SK-N-SH (cell line): ENCODE results near the gene SLC27A3. TPM values are rescaled to one million over a fixed set of nuclear protein-coding genes. Genes with fewer than 3 reads are reported as not detected.

ENCODE experiments used
- CTCF ChIA-PET: fragments of 300-600, 350-600 bp; formaldehyde crosslinking; extraction: SDS; loops from one replicate; lab custom pipeline; 2021; lab: Yijun Ruan, JAX
- POLR2A ChIA-PET: fragments of 350-600 bp; sonication (Branson Sonifier 250); formaldehyde crosslinking; extraction: SDS; loops from one replicate; lab custom pipeline; 2020; ENCODE audit warnings: antibody characterized with exemption, inconsistent platforms; lab: Yijun Ruan, JAX
- DNase-seq: peaks from one replicate; pipeline ENCODE4 v3.0.0; 2012
- H2AFZ ChIP-seq: fragments of 200-600 bp; sonication (generic); 2 replicates; pipeline ENCODE4 v1.8.1; 2016; ENCODE audit warnings: antibody characterized with exemption, mild to moderate bottlenecking, low read depth
- H3F3A ChIP-seq: fragments of 200-600 bp; sonication (generic); replicated peaks from 2 replicates; pipeline ENCODE3; 2016; ENCODE audit warnings: antibody characterized with exemption, mild to moderate bottlenecking; ENCODE audit not compliant: insufficient read depth
- H3K27ac ChIP-seq, 2 experiments: fragments of 200-500 bp in 1 of 2; fragments of 200-600 bp in 1 of 2; sonication (Bioruptor generic) in 1 of 2; sonication (generic), shearing (Covaris generic) in 1 of 2; 2 replicates each; pipeline versions ENCODE4 v1.5.1 to v1.6.1; 2014 to 2016; ENCODE audit warnings: low read depth in 2 of 2, inconsistent platforms in 1 of 2, low read length in 1 of 2, mild to moderate bottlenecking in 1 of 2, mixed read lengths in 1 of 2
- H3K27me3 ChIP-seq: fragments of 200-600 bp; sonication (generic), shearing (Covaris generic); 2 replicates; pipeline ENCODE4 v1.6.1; 2016; ENCODE audit warnings: mixed run types; ENCODE audit not compliant: insufficient read depth
- H3K36me3 ChIP-seq, 2 experiments: fragments of 200-500 bp in 1 of 2; fragments of 200-600 bp in 1 of 2; sonication (Bioruptor generic) in 1 of 2; sonication (generic) in 1 of 2; replicated peaks in 1 of 2; 2 replicates each; pipeline versions ENCODE3 to v1.5.1; 2014 to 2016; ENCODE audit warnings: low read length in 1 of 2, mild to moderate bottlenecking in 1 of 2; ENCODE audit not compliant: insufficient read depth in 2 of 2, control insufficient read depth in 1 of 2
- H3K4me1 ChIP-seq, 2 experiments: fragments of 200-500 bp in 1 of 2; fragments of 200-600 bp in 1 of 2; sonication (Bioruptor generic) in 1 of 2; sonication (generic), shearing (Covaris generic) in 1 of 2; 2 replicates each; pipeline versions ENCODE4 v1.5.1 to v1.6.1; 2014 to 2016; ENCODE audit warnings: low read depth in 1 of 2, low read length in 1 of 2, mixed run types in 1 of 2; ENCODE audit not compliant: insufficient read depth in 2 of 2, control insufficient read depth in 1 of 2
- H3K4me2 ChIP-seq: fragments of 200-600 bp; sonication (generic), shearing (Covaris generic); 2 replicates; pipeline ENCODE4 v1.6.1; 2017; ENCODE audit warnings: mixed run types
- H3K4me3 ChIP-seq, 2 experiments: fragments of 200-500 bp in 1 of 2; fragments of 200-600 bp in 1 of 2; sonication (Bioruptor generic) in 1 of 2; sonication (generic), shearing (Covaris generic) in 1 of 2; 2 replicates each; pipeline versions ENCODE4 v1.5.1 to v1.8.1; 2014 to 2016; ENCODE audit warnings: low read depth in 2 of 2, inconsistent platforms in 1 of 2, low read length in 1 of 2, mild to moderate bottlenecking in 1 of 2, mixed read lengths in 1 of 2, moderate library complexity in 1 of 2
- H3K79me2 ChIP-seq: fragments of 200-600 bp; sonication (generic); 2 replicates; pipeline ENCODE4 v1.8.1; 2017; ENCODE audit warnings: mild to moderate bottlenecking; ENCODE audit not compliant: insufficient read depth
- H3K9ac ChIP-seq: fragments of 200-600 bp; sonication (generic); 2 replicates; pipeline ENCODE4 v1.6.1; 2017; ENCODE audit warnings: mixed run types
- H3K9me2 ChIP-seq: fragments of 200-600 bp; sonication (generic); 2 replicates; pipeline ENCODE4 v1.6.1; 2017; ENCODE audit warnings: mixed run types
- H3K9me3 ChIP-seq: fragments of 200-600 bp; sonication (generic); 2 replicates; pipeline ENCODE4 v1.6.1; 2017; ENCODE audit warnings: mixed run types, mild to moderate bottlenecking, moderate library complexity
- H4K20me1 ChIP-seq: fragments of 200-600 bp; sonication (generic); 2 replicates; pipeline ENCODE4 v1.6.1; 2017; ENCODE audit warnings: mild to moderate bottlenecking, mixed run types; ENCODE audit not compliant: insufficient read depth
- EZH2phosphoT487 ChIP-seq: fragments of 200-600 bp; sonication (generic); IDR thresholded peaks from 2 replicates; pipeline ENCODE4 v1.6.1; 2017; ENCODE audit warnings: low read depth, mixed run types, mild to moderate bottlenecking, antibody characterized with exemption, moderate library complexity, borderline replicate concordance
- FOXJ3 ChIP-seq: sonication (generic); formaldehyde crosslinking; IDR thresholded peaks from 2 replicates; pipeline ENCODE4 v1.5.1; 2020; ENCODE audit warnings: mild to moderate bottlenecking, missing genetic modification reagents
- IRF3 ChIP-seq: fragments of 150-350 bp; IDR thresholded peaks from 2 replicates; pipeline ENCODE4 v1.6.1; 2016; ENCODE audit warnings: mild to moderate bottlenecking, low read depth, low read length
- NRF1 ChIP-seq: IDR thresholded peaks from 2 replicates; pipeline ENCODE4 v1.6.1; 2012; ENCODE audit warnings: low read depth, mild to moderate bottlenecking, low read length
- POLR2AphosphoS5 ChIP-seq: IDR thresholded peaks from 2 replicates; pipeline ENCODE4 v1.6.1; 2012; ENCODE audit warnings: low read depth, low read length
- RAD21 ChIP-seq: IDR thresholded peaks from 2 replicates; pipeline ENCODE4 v1.6.1; 2012; ENCODE audit warnings: mild to moderate bottlenecking, low read length
- RCOR1 ChIP-seq: fragments of 150-350 bp; IDR thresholded peaks from 2 replicates; pipeline ENCODE4 v1.6.1; 2017; ENCODE audit warnings: antibody characterized with exemption, low read length
- SIN3A ChIP-seq: IDR thresholded peaks from 2 replicates; pipeline ENCODE4 v1.6.1; 2012; ENCODE audit warnings: low read depth, mild to moderate bottlenecking, low read length, moderate library complexity, borderline replicate concordance
- SMC3 ChIP-seq: IDR thresholded peaks from 2 replicates; pipeline ENCODE4 v1.6.1; 2012; ENCODE audit warnings: low read depth, low read length, improper control_type of control experiment
- TEAD4 ChIP-seq: IDR thresholded peaks from 2 replicates; pipeline ENCODE4 v1.4.0; 2012; ENCODE audit warnings: mild to moderate bottlenecking, borderline replicate concordance; ENCODE audit not compliant: insufficient read depth
- USF1 ChIP-seq: IDR thresholded peaks from 2 replicates; pipeline ENCODE4 v1.4.0; 2012; ENCODE audit warnings: low read depth, borderline replicate concordance
- WGBS: methylation state at CpG from one replicate; pipeline ENCODE4 v1.1.6; 2017; ENCODE audit warnings: low lambda C conversion rate; 5-methylcytosine and 5-hydroxymethylcytosine counted together
- polyA plus RNA-seq, 3 experiments: library from polyadenylated mRNA; depleted of rRNA; stranded (reverse); fragments of >200 nt; gene quantifications; 2 replicates each; pipeline ENCODE4 v1.2.3, GENCODE V29; 2012
- TF ChIP-seq, protein P1 (sequence below): IDR thresholded peaks from 2 replicates; pipeline ENCODE4 v1.4.0; 2012; ENCODE audit warnings: low read depth, borderline replicate concordance

Gene SLC27A3
- polyA plus RNA-seq, 1 of the 3 experiments (the other 2 are of a cell fraction), result 9.0 TPM

- no peak for DNase-seq
- CTCF ChIA-PET, result interaction anchor here (1.0 to 12.0 kb wide), 3 partner anchors 23 to 75 kb away, joined by 3 to 156 read pairs (median 3); partner anchors contain the start of genes NPR1 and SLC27A3
Measured at GRCh38 chr1:153752571-153753195, 22.5 kb upstream of the SLC27A3 start.

GRCh38 chr1:153754266-153754665, 20.9 kb upstream of the SLC27A3 start:
- TF ChIP-seq NRF1, result no peak
- TF ChIP-seq RAD21, result no peak
- no peak for TF ChIP-seq USF1
- TF ChIP-seq EZH2phosphoT487, result no peak
- TF ChIP-seq SIN3A, result no peak
- TF ChIP-seq FOXJ3, result no peak
- no peak for TF ChIP-seq RCOR1
- TF ChIP-seq POLR2AphosphoS5, result no peak
- TF ChIP-seq IRF3, result no peak
- TF ChIP-seq TEAD4, result no peak
- TF ChIP-seq, protein P1, sequence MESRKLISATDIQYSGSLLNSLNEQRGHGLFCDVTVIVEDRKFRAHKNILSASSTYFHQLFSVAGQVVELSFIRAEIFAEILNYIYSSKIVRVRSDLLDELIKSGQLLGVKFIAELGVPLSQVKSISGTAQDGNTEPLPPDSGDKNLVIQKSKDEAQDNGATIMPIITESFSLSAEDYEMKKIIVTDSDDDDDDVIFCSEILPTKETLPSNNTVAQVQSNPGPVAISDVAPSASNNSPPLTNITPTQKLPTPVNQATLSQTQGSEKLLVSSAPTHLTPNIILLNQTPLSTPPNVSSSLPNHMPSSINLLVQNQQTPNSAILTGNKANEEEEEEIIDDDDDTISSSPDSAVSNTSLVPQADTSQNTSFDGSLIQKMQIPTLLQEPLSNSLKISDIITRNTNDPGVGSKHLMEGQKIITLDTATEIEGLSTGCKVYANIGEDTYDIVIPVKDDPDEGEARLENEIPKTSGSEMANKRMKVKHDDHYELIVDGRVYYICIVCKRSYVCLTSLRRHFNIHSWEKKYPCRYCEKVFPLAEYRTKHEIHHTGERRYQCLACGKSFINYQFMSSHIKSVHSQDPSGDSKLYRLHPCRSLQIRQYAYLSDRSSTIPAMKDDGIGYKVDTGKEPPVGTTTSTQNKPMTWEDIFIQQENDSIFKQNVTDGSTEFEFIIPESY, result no peak
- no peak for TF ChIP-seq SMC3
- no peaks in the 10 kb centered on the region for H3K79me2 ChIP-seq
- H3K27ac ChIP-seq, result no peak overlapping the region
- no peak overlapping the region for H2AFZ ChIP-seq
- H3K4me3 ChIP-seq, result no peak overlapping the region
- H3K4me1 ChIP-seq, result no peaks in the 10 kb centered on the region
- no peaks in the 10 kb centered on the region for H4K20me1 ChIP-seq
- WGBS, result 100% methylated on average over 2 of the region's 2 CpGs
- no peaks in the 10 kb centered on the region for H3K9me3 ChIP-seq
- no peak overlapping the region for H3K4me2 ChIP-seq
- H3K9ac ChIP-seq, result no peak overlapping the region
- no peak for DNase-seq
- H3K9me2 ChIP-seq, result no peaks in the 10 kb centered on the region
- peaks cover 4% of the 10 kb centered on the region for H3F3A ChIP-seq
- peaks cover 42 to 62% of the 10 kb centered on the region in 2 experiments for H3K36me3 ChIP-seq
- no peaks in the 10 kb centered on the region for H3K27me3 ChIP-seq
- ChIA-PET CTCF (interaction anchor here (1.0 to 12.0 kb wide), 5 partner anchors 11 to 244 kb away, joined by 3 to 156 read pairs (median 3); partner anchors contain the start of gene NPR1), POLR2A (no interaction called here)

More at GRCh38 chr1:153752571-153753195, 22.5 kb upstream of the SLC27A3 start:
- H3K27me3 ChIP-seq, result no peaks in the 10 kb centered on the region
- H3K4me2 ChIP-seq, result no peak overlapping the region
- H3K79me2 ChIP-seq, result no peaks in the 10 kb centered on the region
- H4K20me1 ChIP-seq, result no peaks in the 10 kb centered on the region
- no peak overlapping the region for H3K4me3 ChIP-seq
- POLR2A ChIA-PET, result no interaction called here
- WGBS, result 92% methylated on average over 8 of the region's 8 CpGs
- no peaks in the 10 kb centered on the region; a peak in 1 of 4 replicates for H3K4me1 ChIP-seq
- TF ChIP-seq RCOR1, result no peak
- peaks cover 8% of the 10 kb centered on the region for H3F3A ChIP-seq
- no peaks in the 10 kb centered on the region for H3K9me2 ChIP-seq
- no peak overlapping the region for H3K27ac ChIP-seq
- no peak overlapping the region for H2AFZ ChIP-seq
- H3K9me3 ChIP-seq, result no peaks in the 10 kb centered on the region
- H3K9ac ChIP-seq, result no peak overlapping the region
- peaks cover 42 to 72% of the 10 kb centered on the region in 2 experiments for H3K36me3 ChIP-seq
